Inflammatory macrophage (primary cell): ENCODE data around the gene TTC12.

Experiments used
- DNase-seq, 2 donors: peaks; one replicate each; pipeline ENCODE4 v3.0.0-alpha.2; 2020 to 2022

Gene TTC12

DNA sequence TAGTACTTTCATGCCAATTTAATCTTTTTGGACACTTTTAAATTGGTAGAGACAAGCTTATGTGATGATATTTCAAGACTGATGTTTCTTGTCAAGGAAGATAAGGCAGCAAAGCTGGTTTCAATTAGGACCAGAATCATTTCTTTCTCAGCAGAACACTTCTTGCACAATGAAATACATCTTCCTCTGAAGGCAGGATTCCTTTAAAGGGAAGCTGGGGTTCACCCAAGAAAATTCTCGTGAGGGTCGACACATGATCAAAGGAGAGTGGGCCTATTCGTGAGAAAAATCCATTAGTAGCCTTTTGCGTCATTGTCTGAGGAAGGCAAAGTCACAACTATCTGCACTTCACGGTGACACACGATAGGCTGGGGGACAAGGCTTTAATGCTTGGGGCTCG is 17.6 kb downstream of the TTC12 start:
- DNase-seq, result no peak

DNA sequence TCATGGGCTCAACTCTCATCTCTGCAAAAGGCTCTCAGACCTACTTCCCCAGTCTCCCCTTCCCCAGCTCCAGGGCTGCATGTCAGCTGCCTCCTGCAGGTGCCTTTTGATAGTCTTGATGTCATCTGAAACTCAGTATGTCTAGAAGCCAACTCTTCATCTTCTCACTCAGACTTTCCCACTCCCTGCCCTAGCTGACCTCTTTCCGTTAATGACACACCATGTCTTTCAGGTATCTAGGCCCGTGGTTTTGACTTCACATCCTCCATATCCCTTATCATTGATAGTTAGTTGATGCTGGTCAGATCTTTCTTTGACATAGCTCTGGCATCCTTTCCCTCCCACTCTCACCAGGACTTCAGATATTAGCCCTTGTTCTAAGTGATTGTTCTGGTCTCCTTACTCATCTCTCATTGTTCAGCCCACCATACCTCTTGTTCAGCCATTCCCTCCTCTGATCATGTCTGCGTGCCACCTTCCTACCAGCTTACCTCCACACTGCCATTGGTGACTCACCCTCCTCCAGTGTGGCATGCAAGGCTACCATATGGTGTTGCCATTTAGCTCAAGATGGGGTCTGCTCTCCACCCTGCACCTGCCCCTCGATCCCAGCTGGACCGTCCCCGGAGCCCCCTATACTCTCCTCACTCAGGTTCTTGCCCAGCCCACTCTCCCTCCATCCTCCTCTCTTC is 18.4 kb downstream of the TTC12 start:
- no peak for DNase-seq

DNA sequence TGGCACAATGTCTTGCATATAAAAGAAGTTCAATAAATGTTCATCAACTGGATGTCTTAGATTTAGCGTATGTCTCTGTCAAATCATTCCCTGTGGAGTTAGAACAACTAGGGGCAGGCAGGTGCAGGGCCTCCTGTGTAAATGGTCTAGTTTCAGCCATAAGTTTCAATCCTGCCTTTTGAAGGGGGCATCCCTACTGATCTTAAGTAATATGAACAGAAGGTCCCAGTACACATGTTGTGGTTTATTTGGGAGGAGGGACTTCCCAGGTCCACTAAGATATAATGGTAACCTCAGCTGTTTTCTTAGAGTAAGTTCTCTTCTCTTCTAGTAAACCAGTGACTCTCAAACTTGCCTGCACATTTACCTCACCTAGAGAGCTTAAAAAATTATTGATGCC is 19.8 kb downstream of the TTC12 start:
- DNase-seq, result no peak

DNA sequence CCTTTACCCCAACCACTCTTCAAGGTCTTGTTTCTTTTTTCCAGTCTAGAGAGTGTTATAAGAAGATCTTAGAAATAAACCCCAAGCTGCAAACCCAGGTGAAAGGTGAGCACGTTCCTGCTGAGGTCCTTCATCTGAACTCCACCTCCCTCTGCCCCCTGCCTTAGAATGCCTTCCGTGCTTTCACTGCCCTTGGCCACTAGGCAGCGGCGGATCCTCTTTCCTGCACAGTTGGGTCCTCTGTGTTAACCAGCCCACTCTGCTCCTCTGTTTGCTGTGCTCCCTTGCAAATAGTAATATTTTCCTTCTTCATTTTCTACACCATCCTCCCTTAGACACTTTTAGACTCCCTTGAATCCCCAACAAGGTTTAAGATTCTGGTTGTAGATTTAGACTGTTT is 24.3 kb downstream of the TTC12 start:
- no peak for DNase-seq

DNA sequence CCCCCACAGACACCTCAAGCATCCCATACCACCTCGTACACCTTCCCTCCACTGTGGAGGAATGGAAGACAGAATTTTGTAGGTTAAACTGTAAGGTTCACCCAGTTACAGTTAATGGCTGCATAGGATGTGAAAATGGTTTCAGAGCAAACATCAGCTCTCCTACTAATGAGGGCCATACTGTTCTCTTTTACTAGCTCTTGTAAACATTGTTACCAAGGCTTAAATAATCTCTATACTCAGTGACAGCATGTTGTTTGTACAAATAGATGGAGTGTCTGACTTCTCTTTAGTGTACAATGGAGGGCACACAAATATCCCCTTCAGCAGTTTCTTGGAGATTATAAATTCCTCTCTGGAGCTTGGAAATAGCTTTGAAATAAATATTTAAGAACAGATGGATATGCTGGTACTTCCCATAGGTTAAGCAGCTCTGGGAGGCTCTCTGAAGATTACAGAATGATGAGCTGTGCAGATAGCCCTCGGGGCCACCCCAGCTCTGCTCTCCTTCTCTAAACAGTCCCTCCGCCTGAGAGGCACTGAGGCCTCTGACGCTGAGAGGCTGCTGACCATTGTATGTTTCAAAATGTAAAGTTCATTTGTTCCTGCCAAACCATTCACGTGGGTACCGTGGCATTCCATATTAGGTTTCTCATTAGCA is 25.7 kb downstream of the TTC12 start:
- DNase-seq, result no peak

DNA sequence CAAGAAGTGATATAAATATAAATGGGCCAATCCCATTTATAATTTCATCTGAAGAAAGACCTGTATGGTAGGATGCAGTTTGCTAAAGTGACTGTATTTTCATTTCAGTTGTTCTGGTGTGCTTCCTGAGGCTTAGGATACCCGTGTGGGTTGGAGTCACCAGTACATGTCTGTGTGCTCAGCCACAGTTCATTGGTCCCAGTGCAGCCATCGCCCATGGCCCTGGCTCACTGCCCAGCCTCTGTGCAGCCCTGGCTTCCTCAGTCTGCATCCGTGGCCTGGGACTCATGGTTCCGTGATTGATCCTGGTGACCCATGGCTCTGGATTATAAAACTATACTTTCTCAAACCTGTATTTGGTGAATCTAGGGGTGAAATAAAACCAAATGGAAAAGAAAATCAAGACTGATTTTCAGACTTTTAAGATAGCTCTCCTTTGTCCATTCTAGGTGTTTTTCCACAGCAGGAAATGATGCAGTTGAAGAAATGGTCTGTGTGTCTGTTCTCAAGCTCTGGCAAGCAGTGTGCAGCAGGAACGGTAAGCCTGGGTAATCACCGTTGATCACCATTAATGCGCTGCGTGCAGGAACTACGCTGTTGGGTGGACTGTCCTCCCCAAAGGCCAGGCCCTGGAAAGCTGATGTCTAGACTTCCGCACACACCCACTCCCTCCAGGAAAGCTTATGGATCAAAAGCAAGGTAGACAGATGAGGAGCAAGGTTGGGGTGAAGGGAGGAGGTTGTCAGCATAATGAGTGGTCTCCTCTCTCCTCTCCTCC is 27.2 kb downstream of the TTC12 start:
- no peak for DNase-seq

DNA sequence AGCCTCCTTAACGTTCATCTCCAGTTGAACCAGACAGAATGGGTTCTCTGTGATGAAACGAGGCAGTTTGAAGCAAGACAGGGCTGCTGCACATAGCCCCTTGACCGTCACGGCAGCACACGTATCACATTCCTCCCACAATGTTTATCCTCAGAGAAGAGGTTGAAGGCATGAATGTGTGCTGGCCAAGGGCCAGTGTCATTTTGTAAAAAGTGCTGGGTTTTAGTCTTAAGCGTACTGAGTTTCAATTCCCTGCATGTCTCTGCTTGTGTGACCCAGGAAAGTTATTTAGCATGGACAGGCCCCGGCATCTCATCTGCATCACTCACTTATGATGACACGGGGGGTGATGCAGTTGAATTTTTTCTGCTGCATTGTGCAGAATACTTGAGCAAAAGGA is 31.6 kb downstream of the TTC12 start:
- no peak for DNase-seq

DNA sequence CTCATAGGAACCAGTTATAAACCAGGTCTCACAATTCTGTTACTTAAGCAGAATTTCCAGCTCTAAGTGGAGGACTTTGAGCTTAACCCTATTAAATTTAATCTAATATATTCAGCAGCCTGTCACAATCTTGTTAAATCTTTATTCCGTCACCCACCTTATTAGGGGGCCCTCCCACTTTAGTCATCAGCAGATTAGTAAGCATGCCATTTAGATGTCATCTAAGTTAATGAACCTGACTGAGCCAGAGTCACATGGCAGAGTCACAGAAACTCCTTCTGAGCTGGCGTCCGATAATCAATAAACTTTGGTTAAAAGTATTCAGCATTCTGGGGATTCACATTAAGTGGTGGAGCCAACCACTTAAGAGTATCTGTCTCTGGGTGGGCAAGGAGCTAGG is 35.1 kb downstream of the TTC12 start:
- no peak for DNase-seq

DNA sequence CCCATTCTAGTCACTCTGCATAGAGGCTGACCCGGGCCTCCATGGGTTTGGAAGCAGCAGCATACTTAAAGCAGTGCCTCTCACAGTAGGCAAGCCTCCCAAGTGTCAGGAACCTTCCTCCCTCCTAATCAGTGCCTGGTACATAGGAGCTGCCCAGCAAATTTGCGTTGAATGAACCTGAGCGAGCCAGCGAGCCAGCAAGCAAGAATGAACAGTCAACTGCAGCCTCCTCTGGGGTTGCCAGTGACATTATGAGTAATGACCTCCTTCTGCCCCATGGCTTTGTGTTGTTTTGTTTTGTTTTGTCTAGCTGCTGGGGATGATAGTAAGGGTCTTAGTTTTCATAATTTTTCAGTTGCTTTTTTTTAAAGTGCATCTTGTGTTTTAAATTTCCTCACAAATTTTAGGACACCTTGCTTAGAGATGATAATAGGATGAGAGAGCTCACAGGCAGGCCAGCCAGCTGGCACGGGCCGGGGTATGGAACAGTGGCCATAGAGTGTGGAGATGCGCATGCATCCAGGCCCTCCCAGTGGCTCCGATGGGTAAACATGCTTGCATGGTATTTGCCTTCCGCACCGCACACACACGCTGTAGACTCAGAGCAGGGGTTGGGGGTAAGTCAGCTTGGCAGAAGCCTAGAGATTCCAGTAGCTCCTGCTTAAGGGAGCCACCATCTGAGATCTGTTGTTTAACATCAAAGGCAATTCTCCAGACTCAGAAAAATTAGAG is 36.1 kb downstream of the TTC12 start:
- no peak for DNase-seq

DNA sequence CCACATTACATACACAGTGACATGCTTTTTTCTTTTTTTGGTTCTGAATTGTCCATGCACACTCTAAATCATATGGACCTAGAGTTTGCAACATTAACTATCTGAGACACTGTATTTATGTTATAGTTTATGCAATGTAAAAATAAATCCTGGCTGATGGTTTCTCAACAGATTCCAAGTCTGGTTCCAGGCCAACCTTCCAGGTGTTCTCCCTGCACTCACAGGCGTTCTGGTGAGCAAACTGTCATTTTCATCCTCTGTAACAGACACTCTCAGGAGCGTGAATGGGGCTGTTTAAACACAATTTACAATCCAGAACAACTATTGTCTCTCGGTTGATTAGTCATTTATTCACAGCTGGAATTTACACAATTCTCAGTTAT is 36.7 kb downstream of the TTC12 start:
- no peak for DNase-seq

DNA sequence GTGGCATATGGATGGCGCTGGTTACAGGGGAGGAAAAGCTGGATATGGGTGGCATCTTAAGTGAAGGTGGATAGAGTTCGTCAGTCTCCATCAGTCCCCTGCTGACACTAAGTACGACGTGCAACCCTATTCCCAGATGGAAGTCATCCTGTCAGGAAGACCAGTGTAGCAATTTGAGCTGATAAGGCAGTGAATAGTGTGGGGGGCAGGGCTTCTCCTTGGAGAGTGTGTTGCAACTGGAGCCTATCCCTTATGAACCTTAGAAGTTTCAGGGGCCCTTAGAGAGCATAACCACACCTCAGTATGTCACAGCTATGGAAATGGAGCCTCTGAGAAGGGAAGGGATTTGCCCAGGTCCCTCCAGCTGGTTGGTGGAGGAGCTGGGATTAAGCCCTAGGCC is 37.1 kb downstream of the TTC12 start:
- no peak for DNase-seq

DNA sequence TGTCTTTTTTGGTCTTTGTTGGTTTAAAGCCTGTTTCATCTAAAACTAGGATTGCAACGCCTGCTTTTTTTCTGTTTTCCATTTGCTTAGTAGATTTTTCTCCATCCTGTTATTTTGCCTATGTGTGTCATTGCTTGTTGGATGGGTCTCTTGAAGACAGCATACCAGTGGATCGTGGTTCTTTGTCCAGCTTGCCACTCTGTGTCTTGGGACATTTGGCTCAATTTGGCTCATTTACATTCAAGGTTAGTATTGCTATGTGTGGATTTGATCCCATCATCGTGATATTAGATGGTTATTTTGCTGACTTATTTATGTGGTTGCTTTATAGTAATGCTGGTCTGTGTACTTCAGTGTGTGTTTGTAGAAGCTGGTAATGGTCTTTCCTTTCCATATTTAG is 41.8 kb downstream of the TTC12 start:
- no peak for DNase-seq

DNA sequence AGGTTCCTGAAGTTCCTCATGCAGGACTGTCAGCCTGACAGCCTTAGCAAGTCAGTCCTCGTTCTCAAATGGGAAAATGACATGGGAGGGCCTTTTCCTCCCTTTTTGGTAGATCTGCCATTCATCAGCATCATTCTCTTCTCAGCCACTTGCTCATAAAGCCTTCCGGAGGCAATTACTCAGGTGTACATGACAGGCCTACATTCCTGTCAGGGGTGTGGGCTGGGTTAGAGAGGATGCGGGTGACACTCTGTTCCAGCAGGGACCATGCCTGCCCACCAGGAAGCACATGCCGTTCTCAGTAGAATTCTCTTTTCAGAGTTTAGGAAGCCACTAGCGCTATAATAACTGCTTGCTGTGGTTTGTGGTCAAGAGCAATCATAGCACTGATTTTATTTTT is 49.0 kb downstream of the TTC12 start:
- no peak for DNase-seq

DNA sequence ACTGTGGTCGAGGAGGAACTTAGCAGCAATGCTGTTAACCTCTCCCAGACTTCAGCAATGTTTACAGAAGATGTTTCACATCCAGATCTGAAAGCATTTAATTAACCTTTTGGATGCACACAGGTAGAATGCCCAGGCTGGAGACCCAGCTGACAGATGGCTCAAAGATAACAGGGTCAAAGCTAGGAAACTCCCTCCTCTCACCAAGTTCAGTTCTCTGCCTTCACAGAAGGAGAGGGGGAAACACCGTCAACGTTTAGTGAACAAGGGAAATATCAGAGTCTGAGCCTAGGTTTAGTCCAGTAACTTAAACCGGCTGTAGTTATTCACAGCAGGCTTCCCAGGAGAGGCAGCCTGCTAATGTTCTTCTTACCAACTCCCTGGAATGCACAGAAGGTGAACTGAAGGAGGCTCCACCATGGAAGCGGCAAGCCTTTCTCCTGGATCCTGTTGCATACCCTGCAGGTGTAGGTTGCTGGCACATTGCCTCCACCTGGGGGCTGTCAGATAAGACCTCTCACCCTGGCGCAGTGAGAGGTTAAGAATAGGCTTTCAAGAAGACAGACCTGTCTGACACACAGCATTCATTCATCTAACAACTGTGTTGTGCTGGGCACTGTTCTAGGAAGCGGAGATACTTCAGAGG is 49.7 kb downstream of the TTC12 start:
- DNase-seq, result no peak

DNA sequence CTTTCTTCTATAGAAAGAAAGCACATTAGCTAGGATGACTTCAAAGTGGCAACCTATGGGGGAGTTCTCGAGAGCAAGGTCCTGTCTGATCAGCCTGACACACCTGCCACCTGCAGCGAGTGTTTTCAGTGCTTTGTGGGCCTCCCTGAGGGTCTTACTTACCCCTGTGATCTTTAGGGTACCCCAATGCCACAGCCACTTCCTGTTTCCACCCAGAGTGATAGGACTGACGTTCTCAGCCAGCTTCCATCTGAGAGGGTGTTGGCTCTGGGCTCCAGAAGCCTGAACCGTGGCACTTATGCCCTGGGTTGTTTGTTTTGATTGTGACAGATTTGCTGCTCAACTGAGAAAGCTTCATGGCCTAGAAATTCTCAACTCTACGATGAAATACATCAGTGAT is 51.5 kb downstream of the TTC12 start:
- DNase-seq, result no peak

DNA sequence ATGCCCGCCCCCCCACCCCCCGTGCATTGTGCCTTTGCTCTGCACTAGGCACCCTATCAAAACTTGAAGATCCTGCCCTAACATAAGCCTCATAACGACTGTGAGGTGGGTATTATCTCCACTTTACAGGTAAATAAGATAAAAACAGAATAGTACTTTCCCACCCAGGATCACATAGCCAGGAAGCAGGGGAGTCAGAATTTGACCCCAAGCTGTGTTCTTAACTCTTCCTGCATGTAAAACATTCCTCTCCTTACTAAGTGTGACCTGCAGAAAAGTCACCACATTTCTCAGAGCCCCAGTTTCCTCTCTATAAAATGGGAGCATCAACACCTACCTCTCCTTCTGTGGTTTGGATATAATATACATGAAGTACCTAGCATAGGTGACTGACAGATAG is 55.0 kb downstream of the TTC12 start:
- no peak for DNase-seq

DNA sequence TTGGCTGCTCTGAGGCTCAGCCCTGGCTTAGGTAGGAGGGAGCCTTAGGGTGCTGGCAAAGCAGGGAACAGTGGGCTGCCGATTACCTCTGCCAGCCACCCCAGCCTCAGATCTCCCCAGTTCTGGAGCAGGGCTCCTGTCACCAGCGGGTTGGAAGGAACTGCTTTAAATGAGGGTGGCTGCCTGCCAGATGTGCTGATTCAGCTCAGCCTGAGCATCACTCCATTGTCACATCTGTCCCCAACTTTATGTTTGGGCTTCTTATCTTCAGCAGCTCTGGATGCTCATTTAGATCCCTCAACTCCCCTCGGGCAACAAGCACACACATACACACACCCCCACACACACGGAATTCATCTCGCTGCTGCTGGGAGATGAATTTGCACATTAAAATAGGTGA is 56.3 kb downstream of the TTC12 start:
- no peak for DNase-seq

DNA sequence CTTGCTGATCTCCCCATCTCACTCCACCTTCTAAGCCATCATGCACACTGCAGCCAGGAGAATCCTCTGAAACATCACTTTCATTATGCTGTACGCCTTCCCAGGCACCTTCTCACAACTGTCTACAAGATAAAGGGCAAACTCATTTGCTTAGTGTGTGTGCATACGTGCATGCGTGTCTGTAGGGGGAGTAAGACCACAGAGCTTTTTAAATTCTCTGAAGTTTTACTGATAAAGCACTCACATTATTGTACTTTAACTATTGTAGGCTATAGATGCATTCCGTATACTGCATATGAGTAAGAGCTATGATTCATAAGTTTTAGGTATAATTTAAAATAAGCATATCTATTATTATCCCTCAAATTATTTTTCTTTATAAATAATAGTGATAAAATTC is 57.9 kb downstream of the TTC12 start:
- DNase-seq, result no peak

DNA sequence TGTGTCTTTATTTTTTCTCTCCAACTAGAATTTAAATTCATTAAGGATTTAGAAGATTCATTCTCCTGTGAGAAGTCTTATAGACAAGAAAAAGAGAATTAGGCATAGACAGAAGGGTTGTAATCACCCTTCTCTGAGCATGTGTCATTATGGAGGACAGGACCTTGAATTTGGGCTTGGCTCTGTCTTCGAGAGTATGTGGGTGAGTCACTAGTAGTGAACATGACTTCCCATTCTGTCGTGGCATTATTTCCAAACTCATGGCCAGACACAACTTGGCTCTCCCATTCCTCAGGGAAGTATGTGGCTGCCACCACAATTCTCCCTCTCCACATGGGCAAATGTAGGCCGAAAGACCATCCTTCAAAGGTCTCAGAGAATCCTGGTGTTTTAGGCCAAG is 58.9 kb downstream of the TTC12 start:
- DNase-seq, result peak; percentile 34 to 65

DNA sequence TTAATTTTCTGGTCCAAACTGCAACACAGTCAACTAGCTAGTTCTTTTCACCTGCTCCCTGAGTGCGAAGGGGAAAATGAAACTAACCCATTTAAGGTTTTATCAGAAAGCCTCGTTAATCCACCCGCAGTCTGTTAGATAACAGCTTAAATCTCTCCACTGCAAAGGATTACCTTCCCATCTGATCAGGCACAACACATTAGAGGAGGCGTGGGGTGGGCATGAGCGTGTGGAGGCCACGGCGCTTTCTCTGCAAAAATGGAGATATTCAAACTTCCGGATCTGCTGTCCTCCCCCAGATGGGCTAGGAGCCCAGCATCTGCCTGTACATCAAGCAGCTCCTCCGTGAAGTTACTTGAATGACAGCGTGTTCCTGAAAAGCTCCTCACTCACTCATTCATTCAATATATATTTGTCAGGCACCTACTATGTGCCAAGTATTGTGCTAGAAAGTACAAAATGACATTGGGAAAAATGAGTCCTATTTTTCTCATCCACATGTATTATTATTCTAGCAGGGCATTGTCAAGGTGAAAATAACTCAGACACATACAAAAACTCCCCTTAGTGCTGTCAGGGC is 59.7 kb downstream of the TTC12 start:
- DNase-seq, result no peak

DNA sequence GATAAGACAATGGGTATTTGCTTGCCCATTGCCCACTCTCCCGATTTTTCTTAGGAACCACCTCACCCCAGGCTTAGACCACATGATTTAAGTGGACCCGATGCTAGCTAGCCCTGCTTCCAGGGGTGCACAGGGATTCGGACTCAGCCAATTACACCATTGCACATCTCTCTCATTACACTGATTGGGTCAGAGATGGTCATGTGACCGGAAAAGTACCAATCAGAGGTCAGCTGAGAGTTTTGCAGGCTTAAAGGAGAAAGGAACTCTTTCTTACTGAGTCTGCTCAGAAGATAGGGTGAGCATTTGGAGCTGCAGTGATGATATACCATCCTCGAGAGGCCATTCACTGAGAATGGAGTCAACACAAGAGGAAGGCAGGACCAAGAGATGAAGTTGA is 61.0 kb downstream of the TTC12 start:
- no peak for DNase-seq

DNA sequence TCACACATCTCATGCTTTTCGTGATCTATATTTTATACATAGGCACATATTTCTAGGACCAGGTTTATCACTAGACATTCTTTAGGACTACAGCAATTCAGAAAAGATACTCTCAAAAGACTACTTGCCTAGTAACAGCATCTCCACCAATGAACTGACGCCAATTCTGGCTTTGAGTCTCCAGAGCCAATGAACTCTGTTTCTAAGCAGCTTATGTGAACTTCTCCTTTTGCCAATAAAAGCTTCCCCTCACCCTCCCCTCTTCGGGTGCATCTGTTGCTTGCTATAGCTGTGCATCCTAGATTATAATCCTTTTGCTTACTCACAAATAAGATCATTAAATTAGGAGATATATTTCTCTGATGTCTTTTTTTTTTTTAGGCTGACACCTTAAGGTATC is 61.8 kb downstream of the TTC12 start:
- DNase-seq, result peak; percentile 54 to 55
